Raji (cell line): ENCODE measurements around the gene EXOC4.

ENCODE experiments used
- POLR2A ChIP-seq: IDR thresholded peaks from 2 replicates; pipeline ENCODE4 v1.6.1; 2011; ENCODE audit warnings: low read depth, low read length, control low read depth; ENCODE audit not compliant: insufficient read depth

Gene EXOC4

GRCh38 chr7:134078991-134079390, 826.1 kb downstream of the EXOC4 start:
- TF ChIP-seq POLR2A: no peak

GRCh38 chr7:134081695-134082094, 828.8 kb downstream of the EXOC4 start:
- TF ChIP-seq POLR2A: no peak

- no peak for TF ChIP-seq POLR2A
Measured at GRCh38 chr7:134083766-134084487, 831.0 kb downstream of the EXOC4 start.

- TF ChIP-seq POLR2A: no peak
Measured at GRCh38 chr7:134084488-134085144, 831.7 kb downstream of the EXOC4 start.

GRCh38 chr7:134085311-134085710, 832.4 kb downstream of the EXOC4 start:
- no peak for TF ChIP-seq POLR2A

- TF ChIP-seq POLR2A: no peak
Measured at GRCh38 chr7:134086998-134087735, 834.3 kb downstream of the EXOC4 start.

- no peak for TF ChIP-seq POLR2A
Measured at GRCh38 chr7:134088199-134088598, 835.3 kb downstream of the EXOC4 start.

- no peak for TF ChIP-seq POLR2A
Measured at GRCh38 chr7:134089446-134089845, 836.6 kb downstream of the EXOC4 start.

- TF ChIP-seq POLR2A: no peak
Measured at GRCh38 chr7:134098072-134098471, 845.2 kb downstream of the EXOC4 start.

- TF ChIP-seq POLR2A: no peak
Measured at GRCh38 chr7:134101716-134102115, 848.8 kb downstream of the EXOC4 start.

- TF ChIP-seq POLR2A: no peak
Measured at GRCh38 chr7:134104166-134104565, 851.3 kb downstream of the EXOC4 start.

- TF ChIP-seq POLR2A: no peak
Measured at GRCh38 chr7:134105841-134106240, 853.0 kb downstream of the EXOC4 start.

- TF ChIP-seq POLR2A: no peak
Measured at GRCh38 chr7:134108802-134109201, 855.9 kb downstream of the EXOC4 start.

GRCh38 chr7:134113655-134114054, 860.8 kb downstream of the EXOC4 start:
- TF ChIP-seq POLR2A: no peak

- no peak for TF ChIP-seq POLR2A
Measured at GRCh38 chr7:134114992-134115391, 862.1 kb downstream of the EXOC4 start.
